HEK293 (cell line): Measurements from ENCODE around the gene CALR3.

Experiments used
- CTCF ChIA-PET: fragments of 350-600 bp; formaldehyde crosslinking; extraction: SDS; loops from one replicate; lab custom pipeline; 2021; ENCODE audit warnings: antibody characterized with exemption; lab: Yijun Ruan, JAX
- POLR2A ChIA-PET: fragments of 300-600 bp; formaldehyde crosslinking; extraction: SDS; loops from one replicate; lab custom pipeline; 2020; ENCODE audit warnings: antibody characterized with exemption, inconsistent platforms; lab: Yijun Ruan, JAX
- H3K27ac ChIP-seq: fragments of 200-500 bp; sonication (Bioruptor generic); 2 replicates; pipeline ENCODE4 v1.5.1; 2014; ENCODE audit warnings: low read depth, low read length, control low read depth, inconsistent platforms; ENCODE audit errors: extremely low read depth
- H3K36me3 ChIP-seq, 2 experiments: fragments of 200-500 bp in 1 of 2; sonication (Bioruptor generic) in 1 of 2; 1 replicate in 1 of 2; 2 replicates in 1 of 2; pipeline ENCODE4 v1.5.1; 2014 to 2017; ENCODE audit warnings: inconsistent platforms in 2 of 2, low read length in 2 of 2; ENCODE audit not compliant: control insufficient read depth in 2 of 2, insufficient read depth in 1 of 2
- H3K4me1 ChIP-seq: fragments of 200-500 bp; sonication (Bioruptor generic); 2 replicates; pipeline ENCODE4 v1.5.1; 2014; ENCODE audit warnings: mild to moderate bottlenecking, low read length, inconsistent platforms; ENCODE audit not compliant: control insufficient read depth, insufficient read depth
- H3K4me3 ChIP-seq: 2 replicates; pipeline ENCODE4 v1.5.1; 2011; ENCODE audit warnings: low read depth, mild to moderate bottlenecking, control low read depth, low read length, moderate library complexity
- H3K9me3 ChIP-seq: fragments of 200-500 bp; sonication (Bioruptor generic); 2 replicates; pipeline ENCODE4 v1.5.1; 2014; ENCODE audit warnings: low read depth, low read length, inconsistent platforms; ENCODE audit not compliant: control insufficient read depth, insufficient read depth
- KLF8 ChIP-seq: fragments of 450-650 bp; formaldehyde crosslinking; IDR thresholded peaks from 2 replicates; pipeline ENCODE4 v1.5.1; 2016; ENCODE audit warnings: missing biosample characterization, missing genetic modification characterization
- OSR2 ChIP-seq: fragments of 450-650 bp; formaldehyde crosslinking; IDR thresholded peaks from 2 replicates; pipeline ENCODE4 v1.5.1; 2016; ENCODE audit warnings: missing biosample characterization, missing genetic modification characterization
- PRDM4 ChIP-seq: fragments of 450-650 bp; formaldehyde crosslinking; IDR thresholded peaks from 2 replicates; pipeline ENCODE4 v1.5.1; 2017; ENCODE audit warnings: missing biosample characterization, missing genetic modification characterization
- ZEB2 ChIP-seq: fragments of 450-650 bp; formaldehyde crosslinking; IDR thresholded peaks from 2 replicates; pipeline ENCODE4 v1.5.1; 2016; ENCODE audit warnings: missing biosample characterization, missing genetic modification characterization
- ZNF140 ChIP-seq: fragments of 450-650 bp; formaldehyde crosslinking; IDR thresholded peaks from 2 replicates; pipeline ENCODE4 v1.5.1; 2016; ENCODE audit warnings: missing biosample characterization, missing genetic modification characterization
- ZNF146 ChIP-seq: fragments of 450-650 bp; formaldehyde crosslinking; IDR thresholded peaks from 2 replicates; pipeline ENCODE4 v1.5.1; 2016; ENCODE audit warnings: missing biosample characterization, missing genetic modification characterization
- ZNF157 ChIP-seq: fragments of 450-650 bp; formaldehyde crosslinking; IDR thresholded peaks from 2 replicates; pipeline ENCODE4 v1.5.1; 2016; ENCODE audit warnings: missing biosample characterization, missing genetic modification characterization
- ZNF311 ChIP-seq: fragments of 450-650 bp; formaldehyde crosslinking; IDR thresholded peaks from 2 replicates; pipeline ENCODE4 v1.5.1; 2017; ENCODE audit warnings: missing biosample characterization, missing genetic modification characterization, borderline replicate concordance
- ZNF362 ChIP-seq: fragments of 450-650 bp; formaldehyde crosslinking; IDR thresholded peaks from 2 replicates; pipeline ENCODE4 v1.5.1; 2016; ENCODE audit warnings: missing biosample characterization, missing genetic modification characterization
- ZNF580 ChIP-seq: fragments of 450-650 bp; formaldehyde crosslinking; IDR thresholded peaks from 2 replicates; pipeline ENCODE4 v1.5.1; 2016; ENCODE audit warnings: missing biosample characterization, missing genetic modification characterization
- ZNF639 ChIP-seq: fragments of 450-650 bp; formaldehyde crosslinking; IDR thresholded peaks from 2 replicates; pipeline ENCODE4 v1.5.1; 2016; ENCODE audit warnings: missing biosample characterization, missing genetic modification characterization
- ZNF704 ChIP-seq: fragments of 450-650 bp; formaldehyde crosslinking; IDR thresholded peaks from 2 replicates; pipeline ENCODE4 v1.5.1; 2016; ENCODE audit warnings: missing biosample characterization, missing genetic modification characterization
- ZSCAN23 ChIP-seq: fragments of 450-650 bp; formaldehyde crosslinking; IDR thresholded peaks from 2 replicates; pipeline ENCODE4 v1.5.1; 2016; ENCODE audit warnings: missing biosample characterization, missing genetic modification characterization

CALR3 gene

GRCh38 chr19:16452325-16452724 is 43.6 kb downstream of the CALR3 start:
- ChIA-PET CTCF (interaction anchor here (0.6 to 1.2 kb wide), 2 partner anchors 35 to 567 kb away, joined by 3 to 4 read pairs; no protein-coding TSS in a partner anchor), POLR2A (interaction anchor here (0.6 kb wide), 1 partner anchor 9 kb away, joined by 3 read pairs; no protein-coding TSS in a partner anchor)
- H3K4me1 ChIP-seq: peaks cover 4% of the 10 kb centered on the region
- H3K36me3 ChIP-seq: peaks cover 0 to 7% of the 10 kb centered on the region in 2 experiments; a peak in 2 of 3 replicates
- no peak overlapping the region for H3K27ac ChIP-seq
- no peaks in the 10 kb centered on the region for H3K9me3 ChIP-seq
- no peak overlapping the region for H3K4me3 ChIP-seq
- TF ChIP-seq ZNF639 (no peak), KLF8 (no peak), ZNF362 (tag by site-specific recombination) (0 out of 2 replicates have a peak, but pooled peaks have one; percentile 56), PRDM4 (tag by site-specific recombination) (no peak), ZNF311 (tag by site-specific recombination) (no peak), OSR2 (peak; percentile 82)
- TF ChIP-seq, all 188 proteins: peak for 2

GRCh38 chr19:16449330-16449961 is 46.5 kb downstream of the CALR3 start:
- Histone ChIP-seq H3K4me3 (no peak overlapping the region), H3K27ac (no peak overlapping the region), H3K36me3 (peaks cover 0 to 4% of the 10 kb centered on the region in 2 experiments; a peak in 2 of 3 replicates), H3K4me1 (peaks cover 8% of the 10 kb centered on the region; the same call in 1 of the 2 replicates), H3K9me3 (no peaks in the 10 kb centered on the region)
- ChIA-PET POLR2A (no interaction called here), CTCF (interaction anchor here (0.7 kb wide), 1 partner anchor 60 kb away, joined by 3 read pairs; no protein-coding TSS in a partner anchor)
- no peak for TF ChIP-seq ZEB2
- TF ChIP-seq PRDM4 (tag by site-specific recombination): peak; percentile 45; the same call in 1 of the 2 replicates
- no peak for TF ChIP-seq ZNF140 (tag by site-specific recombination)
- 0 out of 2 replicates have a peak, but pooled peaks have one; percentile 42 for TF ChIP-seq ZNF580
- TF ChIP-seq ZSCAN23 (tag by site-specific recombination): no peak
- TF ChIP-seq ZNF704 (tag by site-specific recombination): no peak
- TF ChIP-seq ZNF146: peak; percentile 98
- no peak for TF ChIP-seq ZNF157 (tag by site-specific recombination)
